Ovary (tissue), 9 donors: ENCODE results near the gene UBE2A. TPM values are rescaled to one million over a fixed set of nuclear protein-coding genes. Genes with fewer than 3 reads are reported as not detected.

Experiments
- DNase-seq, 5 donors: peaks; one replicate each; pipeline ENCODE4 v3.0.0-alpha.2; 2019 to 2020
- H3K27ac ChIP-seq, 2 donors: fragments of 200-600 bp; one replicate each; pipeline versions ENCODE4 v1.5.1 to v1.8.0; 2019 to 2022
- H3K27me3 ChIP-seq: fragments of 200-600 bp; one replicate; pipeline ENCODE4 v1.8.0; 2022
- H3K36me3 ChIP-seq: fragments of 200-600 bp; sonication (generic); one replicate; pipeline ENCODE4 v1.5.1; 2019
- H3K4me1 ChIP-seq: one replicate; pipeline ENCODE4 v1.8.1; 2013; ENCODE audit warnings: mild to moderate bottlenecking, moderate library complexity; ENCODE audit not compliant: insufficient read depth
- H3K4me3 ChIP-seq: fragments of 200-600 bp; sonication (generic); one replicate; pipeline ENCODE4 v1.5.1; 2017
- H3K9me3 ChIP-seq, 2 donors: fragments of 200-600 bp in 1 of 2; sonication (generic) in 1 of 2; one replicate each; pipeline versions ENCODE4 v1.5.1 to v1.8.1; 2013 to 2019; ENCODE audit warnings: mild to moderate bottlenecking in 1 of 2, moderate library complexity in 1 of 2
- CTCF ChIP-seq, 3 donors: fragments of 450-650 bp in 2 of 3; fragments of 200-600 bp in 1 of 3; IDR thresholded peaks; one replicate each; pipeline versions ENCODE4 v1.5.1 to v1.8.0; 2016 to 2022; ENCODE audit warnings: antibody characterized with exemption in 3 of 3, mild to moderate bottlenecking in 1 of 3
- EP300 ChIP-seq: sonication (generic); formaldehyde crosslinking; IDR thresholded peaks from one replicate; pipeline ENCODE4 v1.6.1; 2017; ENCODE audit warnings: antibody characterized with exemption
- POLR2A ChIP-seq: fragments of 450-650 bp; IDR thresholded peaks from one replicate; pipeline ENCODE4 v1.6.1; 2017; ENCODE audit warnings: antibody characterized with exemption, mild to moderate bottlenecking, moderate library complexity
- WGBS, 3 donors: extraction: QIAGEN DNeasy Blood & Tissue Kit in 1 of 3; methylation state at CpG; one replicate each; pipeline versions ENCODE4 v1.1.5 to v1.1.7; 2013 to 2017; 5-methylcytosine and 5-hydroxymethylcytosine counted together
- intact Hi-C, 4 donors: fragments of 100-400 bp; cut with DNase I; formaldehyde crosslinking; loops; one replicate each; pipeline versions ENCODE4 v1.11.0 to v1.15.1; 2022 to 2023
- polyA plus RNA-seq, 2 donors: library from polyadenylated mRNA; stranded (reverse); fragments of 200-250 nt in 1 of 2; fragments of 350-450 nt in 1 of 2; fragmentation: Illumina TruSeq in 1 of 2; extraction: RNeasy Lipid Tissue Mini Kit (QIAGEN cat#74804) in 1 of 2; gene quantifications; one replicate each; pipeline ENCODE4 v1.2.3, GENCODE V29; 2013 to 2014
- total RNA-seq, 7 donors: library from RNA; depleted of rRNA in 2 of 7; stranded (reverse); fragments of >200 nt in 2 of 7; fragmentation: NEBNext Ultra II Directional in 3 of 7; extraction: Animal tissue kit (Norgen Biotek cat#: 25700) in 3 of 7; gene quantifications; one replicate each; pipeline versions ENCODE4 v1.1.0 to v1.2.4, GENCODE V29; 2016 to 2023
- donor health status: DM: no; HTN: no; CAD: no; lungs with moderate emphysema.
- donor health status: DM: no; HTN: no; CAD: no.
- donor health status: Bipolar disorder and iron deficiency.
- donor health status: DM: yes; HTN: yes; CAD: no.
- donor health status: DM: no; HTN: no; CAD: no.
- donor health status: DM: yes; HTN: yes; CAD: no.

The UBE2A gene
- total and polyA plus RNA-seq, 9 donors, result 25.0 to 86.0 (median 30.2) TPM

- H3K27me3 ChIP-seq, result no peaks in the 10 kb centered on the region
- no peaks in the 10 kb centered on the region for H3K9me3 ChIP-seq
- H3K4me3 ChIP-seq, result peak within 1 kb of the TSS; percentile 54
- peak within 1 kb of the TSS in 1 of 2 donors; percentile 41 for H3K27ac ChIP-seq
- intact Hi-C loops, result no loop called here
- H3K4me1 ChIP-seq, result no peaks in the 10 kb centered on the region
- peak; percentile 80 to 91 (median 87) for DNase-seq
- TF ChIP-seq EP300 (no peak), POLR2A (no peak), CTCF (IDR thresholded peaks at IDR 0.05) (no peak)
- 21 to 35% (median 29%) methylated on average over 27 of the region's 27 CpGs for WGBS, 3 donors
- no peaks in the 10 kb centered on the region for H3K36me3 ChIP-seq
These were observed 9.2 kb upstream of the UBE2A start, which contains the start of gene STEEP1 for GRCh38 chrX:119565107-119565663. Gene STEEP1 (minus strand): TSS chrX:119565409. CDS start chrX:119565355, 54 bp downstream.

GRCh38 chrX:119570351-119570835, 4.0 kb upstream of the UBE2A start:
- H3K27me3 ChIP-seq, result no peaks in the 10 kb centered on the region
- TF ChIP-seq EP300 (no peak), CTCF (IDR thresholded peaks at IDR 0.05) (no peak), POLR2A (no peak)
- 80 to 87% (median 83%) methylated on average over 6 of the region's 6 CpGs for WGBS, 3 donors
- no peak for DNase-seq
- intact Hi-C loops, result no loop called here
- no peaks in the 10 kb centered on the region for H3K9me3 ChIP-seq
- H3K27ac ChIP-seq, result no peak overlapping the region
- no peak overlapping the region for H3K4me3 ChIP-seq
- H3K4me1 ChIP-seq, result no peaks in the 10 kb centered on the region
- H3K36me3 ChIP-seq, result no peaks in the 10 kb centered on the region

- WGBS, 3 donors, result 42 to 51% (median 50%) methylated on average over 3 of the region's 3 CpGs
- TF ChIP-seq POLR2A, result no peak
- no peak for TF ChIP-seq CTCF (IDR thresholded peaks at IDR 0.05)
- TF ChIP-seq EP300, result no peak
- Histone ChIP-seq H3K36me3 (no peaks in the 10 kb centered on the region), H3K9me3 (no peaks in the 10 kb centered on the region), H3K27ac (peak overlapping the region in 1 of 2 donors; percentile 81), H3K4me1 (no peaks in the 10 kb centered on the region), H3K27me3 (no peaks in the 10 kb centered on the region), H3K4me3 (no peak overlapping the region)
- no peak for DNase-seq
- intact Hi-C loops, result no loop called here
These were observed 1.1 kb upstream of the UBE2A start for GRCh38 chrX:119573222-119573621.

- Histone ChIP-seq H3K4me1 (no peaks in the 10 kb centered on the region), H3K9me3 (no peaks in the 10 kb centered on the region), H3K27me3 (no peaks in the 10 kb centered on the region), H3K36me3 (no peaks in the 10 kb centered on the region), H3K4me3 (peak overlapping the region; percentile 84), H3K27ac (peak overlapping the region; percentile 60 to 81)
- WGBS, 3 donors, result 25 to 33% (median 33%) methylated on average over 30 of the region's 30 CpGs
- TF ChIP-seq CTCF (IDR thresholded peaks at IDR 0.05) (no peak), POLR2A (peak; percentile 81)
- intact Hi-C loops, result no loop called here
- peak in 3 of 5 donors; percentile 39 to 45 (median 42) for DNase-seq
These were observed 446 bp upstream of the UBE2A start for GRCh38 chrX:119573840-119574393.
